Renal cortex interstitium (tissue), 11 donors: ENCODE measurements around the gene TOR4A. TPM values are rescaled to one million over a fixed set of nuclear protein-coding genes. Genes with fewer than 3 reads are reported as not detected.

ENCODE experiments used
- DNase-seq, 11 donors: peaks; one replicate each; pipeline ENCODE4 v3.0.0-alpha.2; 2013; ENCODE audit warnings: low read depth in 9 of 11, low spot score in 4 of 11; ENCODE audit errors: extremely low read depth in 1 of 11
- polyA plus RNA-seq, 3 donors: library from polyadenylated mRNA; unstranded; fragments of 120-200 nt; gene quantifications; one replicate each; pipeline ENCODE4 v1.2.1, GENCODE V29; 2013; ENCODE audit not compliant: insufficient read length in 3 of 3

The TOR4A gene
- polyA plus RNA-seq, 3 donors: 4.4 to 8.9 (median 6.3) TPM

DNA sequence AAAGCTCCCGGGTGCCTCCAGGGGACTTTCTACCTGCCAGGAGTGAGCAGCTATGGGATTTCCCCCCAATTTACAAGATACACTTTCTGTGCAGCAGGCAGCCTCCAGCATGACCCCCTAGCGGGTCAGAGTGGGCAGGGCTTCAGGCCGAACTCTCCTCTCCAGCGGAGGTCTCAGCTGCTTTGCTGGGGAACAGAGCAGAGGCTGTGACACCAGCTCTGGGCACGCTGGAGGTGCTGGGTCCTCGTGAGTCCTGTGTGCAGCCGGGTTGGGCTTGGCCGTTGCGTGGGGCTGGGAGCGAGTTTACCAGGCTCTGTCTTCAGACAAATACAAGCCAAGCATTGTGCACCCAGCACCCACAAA is 21.7 kb downstream of the TOR4A start:
- no peak for DNase-seq

GRCh38 chr9:137299938-137300337 is 22.4 kb downstream of the TOR4A start:
- no peak for DNase-seq

GRCh38 chr9:137300567-137301080 is 23.1 kb downstream of the TOR4A start:
- DNase-seq: no peak

GRCh38 chr9:137301081-137301947 is 23.8 kb downstream of the TOR4A start:
- DNase-seq: no peak

GRCh38 chr9:137302118-137302448 is 24.6 kb downstream of the TOR4A start, which contains the start of gene NRARP:
Gene NRARP, minus strand, starts transcription at chr9:137302271. Its CDS starts 343 bp downstream, at chr9:137301928.
- peak in 4 of 11 donors; percentile 79 to 86 (median 82) for DNase-seq

DNA sequence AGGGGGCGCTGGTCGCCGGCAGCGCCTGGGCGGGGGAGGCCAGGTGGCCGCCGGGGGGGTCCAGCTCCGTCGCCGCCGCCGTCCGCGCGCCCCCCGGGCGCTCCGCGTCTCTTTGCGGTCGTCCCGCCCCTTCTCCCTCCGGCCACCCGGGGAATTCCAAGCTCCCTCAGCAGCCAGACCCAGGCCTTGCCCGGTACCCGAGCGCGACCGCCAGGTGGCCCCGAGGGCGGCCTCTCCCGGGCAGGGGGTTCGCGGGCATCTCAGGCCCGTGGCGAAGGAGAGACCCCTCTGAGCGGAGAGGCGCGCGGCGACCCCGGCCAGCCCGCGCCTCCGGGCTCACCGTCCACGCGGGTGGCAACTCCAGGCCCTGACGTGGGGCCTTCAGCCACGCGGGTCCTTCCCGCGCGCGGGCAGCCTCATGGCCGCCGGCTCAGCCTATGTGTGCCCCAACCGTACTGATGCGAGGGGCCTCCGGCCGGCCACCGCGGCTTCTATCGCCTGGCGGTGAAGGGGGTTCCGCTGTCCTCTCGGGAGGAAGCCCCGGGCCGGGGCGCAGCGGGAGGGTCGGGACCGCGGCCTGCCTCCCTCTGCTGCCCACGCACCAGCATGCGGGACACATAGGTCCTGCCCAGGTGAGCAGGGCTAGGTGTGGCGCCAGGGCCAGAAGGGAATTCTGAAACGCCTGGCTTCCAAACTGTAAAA is 25.1 kb downstream of the TOR4A start:
- no peak for DNase-seq

- no peak for DNase-seq
These were observed 25.8 kb downstream of the TOR4A start for GRCh38 chr9:137303151-137303892.

DNA sequence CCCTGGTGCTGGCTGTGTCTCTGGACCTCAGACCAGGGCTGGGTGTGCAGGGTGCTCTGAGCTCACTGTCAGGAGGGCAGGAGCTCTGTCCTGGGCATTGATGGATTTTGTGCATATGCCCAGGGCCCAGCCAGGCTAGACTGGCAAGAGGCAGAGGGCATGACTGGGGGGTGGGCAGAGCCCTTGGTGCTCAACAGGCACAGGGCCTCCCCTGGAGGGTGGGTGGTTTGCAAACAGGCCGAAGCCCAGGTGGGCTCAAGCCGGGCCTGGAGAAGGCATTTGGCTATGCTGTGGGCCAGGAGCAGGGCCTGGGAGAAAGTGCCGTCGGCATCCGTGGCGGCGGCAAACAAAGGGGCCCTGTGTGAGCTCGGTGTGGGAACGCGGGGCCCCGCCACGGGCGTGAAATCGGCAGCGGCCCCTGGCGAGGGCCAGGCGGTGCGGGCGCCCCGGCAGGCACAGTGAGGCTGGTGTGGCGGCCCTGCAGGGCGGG is 26.4 kb downstream of the TOR4A start:
- no peak for DNase-seq

DNA sequence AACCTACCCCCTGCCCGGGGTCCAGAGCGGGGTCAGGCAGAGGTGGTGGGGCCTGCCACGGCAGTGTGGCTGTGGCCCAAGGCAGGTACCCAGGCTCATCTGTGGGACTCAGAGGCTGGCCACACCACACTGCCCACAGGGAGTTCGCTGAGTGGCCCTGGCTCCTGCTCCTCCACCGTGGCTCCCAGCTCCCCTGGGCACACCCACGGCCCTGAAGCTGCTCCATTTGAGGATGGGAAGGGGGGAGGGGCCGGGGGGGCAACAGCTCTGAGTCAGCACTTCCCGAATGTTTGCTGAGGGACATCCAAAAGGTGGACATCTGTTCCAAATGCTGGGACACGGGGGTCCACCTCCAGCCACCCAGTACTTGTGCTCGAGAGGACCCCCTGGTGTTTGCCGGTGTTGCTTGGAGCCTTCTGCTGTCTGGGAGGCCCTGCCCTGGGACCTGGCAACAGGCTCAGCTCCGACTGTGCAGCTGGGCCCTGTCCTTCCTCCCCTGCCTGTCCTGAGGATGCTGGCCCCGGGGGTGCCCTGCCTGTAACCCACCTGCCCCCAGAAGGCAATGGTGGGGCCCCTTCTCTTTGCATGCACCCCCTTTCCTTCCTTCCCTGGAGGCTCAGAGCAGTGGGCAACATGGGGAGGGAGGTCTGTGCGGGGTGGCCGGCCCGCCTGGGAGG is 27.0 kb downstream of the TOR4A start:
- DNase-seq: no peak

DNA sequence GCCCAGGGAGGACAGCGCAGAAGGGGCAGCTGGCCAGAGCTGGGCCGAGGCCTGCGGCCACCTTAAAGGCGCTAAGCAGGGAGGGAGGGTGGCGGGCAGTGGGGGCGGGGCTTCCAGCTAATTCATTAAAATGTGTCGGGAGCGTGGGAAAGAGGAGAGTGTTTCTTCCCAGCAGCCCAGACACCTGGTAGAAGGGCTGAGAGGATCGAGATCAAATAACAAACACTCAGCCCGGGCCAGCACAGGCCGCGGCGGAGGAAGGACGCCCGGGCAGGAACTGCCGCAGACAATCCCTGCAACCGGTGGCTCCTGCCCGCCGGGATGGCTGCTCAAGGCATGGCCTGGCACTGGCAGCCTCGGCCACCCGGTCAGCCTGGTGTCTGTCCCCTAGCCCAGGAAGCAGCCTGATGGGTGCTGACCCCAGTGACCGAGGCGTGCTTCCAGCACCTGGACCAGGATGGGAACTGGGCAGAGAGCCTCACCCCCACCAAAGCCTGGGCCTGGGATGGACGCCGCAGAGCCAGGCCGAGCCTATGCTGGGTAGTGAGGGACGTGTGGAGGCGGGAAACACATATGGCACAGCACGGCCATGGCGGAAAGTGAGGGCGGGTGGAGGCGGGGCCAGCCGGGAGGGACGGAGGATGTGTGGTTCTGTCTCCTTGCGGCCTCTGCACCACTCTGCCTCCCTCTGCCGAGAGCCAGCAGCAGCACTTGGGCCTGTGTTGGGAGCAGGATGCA is 27.7 kb downstream of the TOR4A start:
- no peak for DNase-seq

DNA sequence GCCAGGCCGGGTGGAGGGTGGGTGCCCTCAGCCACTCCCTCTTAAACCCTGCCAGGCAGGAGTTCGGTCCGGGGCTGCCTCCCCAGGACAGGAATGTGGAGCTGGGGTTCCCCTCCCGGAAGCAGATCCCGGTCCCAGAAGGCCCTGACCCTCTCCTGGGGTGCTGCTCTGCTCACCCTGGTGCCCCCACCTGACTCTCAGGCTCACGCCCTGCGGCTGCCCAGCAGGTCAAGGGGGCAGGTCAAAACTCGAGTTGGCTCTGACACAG is 28.2 kb downstream of the TOR4A start:
- no peak for DNase-seq

DNA sequence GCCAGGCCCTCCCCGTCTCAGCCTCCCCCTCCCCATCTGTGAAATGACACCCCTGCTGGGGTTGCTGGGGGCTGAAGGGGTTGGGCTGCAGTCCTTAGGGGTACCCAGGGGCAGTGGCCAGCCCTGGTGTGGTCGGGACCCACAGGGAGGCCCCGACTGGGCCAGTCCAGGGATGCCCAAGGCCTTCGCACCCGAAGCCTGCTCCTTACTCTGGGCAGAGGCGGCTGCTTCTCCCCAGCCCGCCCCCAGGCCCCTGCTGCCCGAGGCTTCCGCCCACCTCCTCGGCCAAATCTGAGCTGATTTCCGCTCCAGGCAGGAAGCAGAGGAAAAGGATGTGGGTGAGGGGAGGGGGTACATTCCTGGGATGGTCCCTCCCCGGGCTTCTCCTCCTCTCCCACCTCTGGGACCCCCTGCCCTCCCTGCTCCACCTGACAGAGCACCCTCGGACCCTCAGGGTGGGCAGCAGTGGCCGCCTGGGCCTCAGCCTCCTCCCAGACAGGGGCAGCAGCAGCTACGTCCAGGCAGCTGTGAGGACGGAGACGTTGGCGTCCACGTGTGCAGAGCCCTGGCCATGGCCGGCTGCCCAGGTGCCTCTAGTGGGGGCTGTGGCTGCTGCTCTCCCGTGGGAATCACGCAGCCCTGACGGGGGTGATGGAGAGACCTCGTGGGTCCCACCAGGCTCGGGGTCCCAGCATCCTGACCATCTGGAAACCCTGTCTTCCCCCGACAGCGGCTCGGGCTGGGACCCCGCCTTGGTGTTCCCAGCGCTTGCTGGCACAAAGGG is 28.7 kb downstream of the TOR4A start:
- DNase-seq: no peak

GRCh38 chr9:137306850-137307254 is 29.3 kb downstream of the TOR4A start:
- DNase-seq: no peak

GRCh38 chr9:137307255-137308056 is 29.9 kb downstream of the TOR4A start:
- DNase-seq: no peak

- no peak for DNase-seq
These were observed 30.6 kb downstream of the TOR4A start for GRCh38 chr9:137308057-137308619.

DNA sequence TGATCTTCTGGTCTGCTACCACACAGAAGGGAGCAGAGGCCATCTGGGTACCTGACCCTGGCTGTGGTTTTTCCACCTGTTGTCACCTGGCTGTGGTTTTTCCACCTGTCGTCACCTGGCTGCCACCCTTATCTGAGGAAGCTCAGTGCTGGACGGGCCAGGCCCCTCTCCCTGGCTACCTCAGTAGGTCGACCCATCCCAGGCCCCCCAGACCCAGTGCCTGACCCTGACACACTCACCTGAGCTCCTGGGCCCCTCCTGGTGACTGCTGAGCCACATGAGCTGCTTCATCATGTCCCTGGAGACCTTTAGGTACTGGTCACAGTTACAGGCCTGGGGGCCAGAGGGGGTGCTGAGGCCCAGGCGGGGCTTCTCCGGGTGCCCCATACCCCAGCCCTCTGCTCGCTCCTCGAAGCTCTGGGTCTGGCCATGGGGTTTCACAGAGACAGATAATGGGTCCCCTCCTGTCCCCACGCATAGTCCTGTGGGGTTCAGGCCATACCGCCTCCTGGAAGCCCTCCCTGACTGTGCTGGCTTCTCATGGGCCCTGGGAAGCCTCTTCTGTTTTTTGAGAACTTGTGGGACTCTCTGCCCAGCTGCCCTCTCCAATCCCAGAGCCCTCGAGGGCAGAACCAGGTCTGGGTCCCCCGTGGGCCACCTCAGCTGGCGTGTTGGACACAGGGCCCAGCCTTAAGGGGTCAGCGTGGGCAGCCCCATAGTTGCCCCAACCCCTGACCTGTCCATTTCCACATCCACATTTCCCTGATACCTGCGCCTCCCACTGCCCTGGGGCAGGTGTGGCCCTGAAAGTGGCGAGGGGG is 32.1 kb downstream of the TOR4A start:
- DNase-seq: no peak
